ENCODE results near the gene DBH. TPM values are rescaled to one million over a fixed set of nuclear protein-coding genes. Genes with fewer than 3 reads are reported as not detected.

DBH gene
- total RNA-seq, 1 donor from 2014 or later = 1.8 TPM

DNA sequence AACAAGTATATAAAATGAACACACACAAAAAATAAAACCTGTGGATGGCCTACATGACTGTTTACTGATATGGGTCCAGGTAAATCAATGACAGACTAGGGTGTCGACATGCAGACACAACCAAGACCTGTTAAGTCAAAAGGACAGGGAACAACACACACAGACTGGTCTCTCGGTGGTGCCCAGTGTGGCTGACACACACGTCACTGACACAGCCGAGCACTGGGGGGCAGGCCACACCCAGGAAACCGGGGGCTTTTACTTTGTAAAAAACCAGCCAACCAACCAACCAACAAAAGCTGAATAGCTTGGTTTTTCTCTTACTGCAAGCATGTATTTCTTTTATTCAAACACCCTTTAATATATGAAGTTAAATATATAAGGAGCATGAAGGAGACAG is 31.9 kb upstream of the DBH start:
- no peak overlapping the region for H3K27ac Mint-ChIP-seq (ENCODE audit: unreplicated experiment)
- no peak overlapping the region for H3K4me3 Mint-ChIP-seq (ENCODE audit: unreplicated experiment)
- H3K4me1 Mint-ChIP-seq (ENCODE audit: low read depth, unreplicated experiment) = peaks cover 15% of the 10 kb centered on the region
- TF ChIP-seq, protein P1, sequence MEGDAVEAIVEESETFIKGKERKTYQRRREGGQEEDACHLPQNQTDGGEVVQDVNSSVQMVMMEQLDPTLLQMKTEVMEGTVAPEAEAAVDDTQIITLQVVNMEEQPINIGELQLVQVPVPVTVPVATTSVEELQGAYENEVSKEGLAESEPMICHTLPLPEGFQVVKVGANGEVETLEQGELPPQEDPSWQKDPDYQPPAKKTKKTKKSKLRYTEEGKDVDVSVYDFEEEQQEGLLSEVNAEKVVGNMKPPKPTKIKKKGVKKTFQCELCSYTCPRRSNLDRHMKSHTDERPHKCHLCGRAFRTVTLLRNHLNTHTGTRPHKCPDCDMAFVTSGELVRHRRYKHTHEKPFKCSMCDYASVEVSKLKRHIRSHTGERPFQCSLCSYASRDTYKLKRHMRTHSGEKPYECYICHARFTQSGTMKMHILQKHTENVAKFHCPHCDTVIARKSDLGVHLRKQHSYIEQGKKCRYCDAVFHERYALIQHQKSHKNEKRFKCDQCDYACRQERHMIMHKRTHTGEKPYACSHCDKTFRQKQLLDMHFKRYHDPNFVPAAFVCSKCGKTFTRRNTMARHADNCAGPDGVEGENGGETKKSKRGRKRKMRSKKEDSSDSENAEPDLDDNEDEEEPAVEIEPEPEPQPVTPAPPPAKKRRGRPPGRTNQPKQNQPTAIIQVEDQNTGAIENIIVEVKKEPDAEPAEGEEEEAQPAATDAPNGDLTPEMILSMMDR (IDR thresholded peaks at IDR 0.05; ENCODE audit: partially characterized antibody, unreplicated experiment) = no peak
- peaks cover 1% of the 10 kb centered on the region for H3K9me3 Mint-ChIP-seq (ENCODE audit: unreplicated experiment)
- peaks cover 11% of the 10 kb centered on the region for H3K27me3 Mint-ChIP-seq (ENCODE audit: unreplicated experiment)
- H3K36me3 Mint-ChIP-seq (ENCODE audit: unreplicated experiment) = no peaks in the 10 kb centered on the region
- no peak for DNase-seq

DNA sequence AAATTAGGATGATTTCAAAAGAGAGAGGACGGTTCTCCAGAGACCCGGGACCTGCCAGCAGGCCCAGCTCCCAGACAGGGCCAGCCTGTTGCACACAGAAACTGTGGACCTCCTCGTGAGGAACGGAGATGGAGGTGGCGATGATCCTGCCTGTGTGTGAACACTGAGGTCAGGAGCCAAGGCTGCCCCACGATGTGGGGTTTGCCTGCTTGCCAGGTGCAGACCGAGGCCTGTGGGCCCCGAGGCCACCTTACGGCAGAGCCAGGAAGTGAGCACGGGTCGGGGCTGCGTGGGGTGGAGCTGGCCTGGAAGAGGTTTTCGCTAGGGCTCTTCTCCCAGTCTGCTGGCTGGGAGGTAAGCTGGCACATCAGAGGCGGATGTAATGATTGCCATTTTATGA is 31.3 kb upstream of the DBH start:
- TF ChIP-seq, protein P1 (IDR thresholded peaks at IDR 0.05; ENCODE audit: partially characterized antibody, unreplicated experiment) = no peak
- Mint-ChIP-seq H3K4me1 (ENCODE audit: low read depth, unreplicated experiment) (peaks cover 18% of the 10 kb centered on the region), H3K9me3 (ENCODE audit: unreplicated experiment) (peaks cover 1% of the 10 kb centered on the region), H3K27me3 (ENCODE audit: unreplicated experiment) (peaks cover 11% of the 10 kb centered on the region), H3K36me3 (ENCODE audit: unreplicated experiment) (no peaks in the 10 kb centered on the region), H3K4me3 (ENCODE audit: unreplicated experiment) (no peak overlapping the region), H3K27ac (ENCODE audit: unreplicated experiment) (no peak overlapping the region)
- DNase-seq = no peak

DNA sequence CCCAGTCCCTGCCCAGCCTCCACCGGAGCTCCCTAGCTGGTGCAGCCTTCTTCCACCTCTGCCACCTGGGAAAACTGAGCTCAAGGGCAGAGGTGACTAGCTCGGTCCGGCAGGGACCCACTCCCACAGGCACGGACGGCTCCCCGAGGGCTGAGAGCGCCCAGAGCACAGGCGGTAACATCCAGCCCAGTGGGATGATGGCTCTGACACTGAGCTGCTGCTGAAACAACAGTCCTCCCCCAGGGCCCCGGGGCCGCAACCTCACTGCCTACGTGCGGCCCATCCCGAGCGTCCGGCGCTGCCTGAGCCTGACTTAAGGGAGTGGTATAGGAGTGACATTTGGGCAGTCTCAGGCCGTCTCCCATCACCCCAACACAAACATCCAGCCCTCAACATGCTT is 30.7 kb upstream of the DBH start:
- Mint-ChIP-seq H3K27ac (ENCODE audit: unreplicated experiment) (no peak overlapping the region), H3K27me3 (ENCODE audit: unreplicated experiment) (peaks cover 15% of the 10 kb centered on the region), H3K36me3 (ENCODE audit: unreplicated experiment) (no peaks in the 10 kb centered on the region), H3K4me1 (ENCODE audit: low read depth, unreplicated experiment) (peaks cover 20% of the 10 kb centered on the region), H3K9me3 (ENCODE audit: unreplicated experiment) (peaks cover 4% of the 10 kb centered on the region), H3K4me3 (ENCODE audit: unreplicated experiment) (no peak overlapping the region)
- TF ChIP-seq, protein P1 (IDR thresholded peaks at IDR 0.05; ENCODE audit: partially characterized antibody, unreplicated experiment) = no peak
- DNase-seq = no peak

DNA sequence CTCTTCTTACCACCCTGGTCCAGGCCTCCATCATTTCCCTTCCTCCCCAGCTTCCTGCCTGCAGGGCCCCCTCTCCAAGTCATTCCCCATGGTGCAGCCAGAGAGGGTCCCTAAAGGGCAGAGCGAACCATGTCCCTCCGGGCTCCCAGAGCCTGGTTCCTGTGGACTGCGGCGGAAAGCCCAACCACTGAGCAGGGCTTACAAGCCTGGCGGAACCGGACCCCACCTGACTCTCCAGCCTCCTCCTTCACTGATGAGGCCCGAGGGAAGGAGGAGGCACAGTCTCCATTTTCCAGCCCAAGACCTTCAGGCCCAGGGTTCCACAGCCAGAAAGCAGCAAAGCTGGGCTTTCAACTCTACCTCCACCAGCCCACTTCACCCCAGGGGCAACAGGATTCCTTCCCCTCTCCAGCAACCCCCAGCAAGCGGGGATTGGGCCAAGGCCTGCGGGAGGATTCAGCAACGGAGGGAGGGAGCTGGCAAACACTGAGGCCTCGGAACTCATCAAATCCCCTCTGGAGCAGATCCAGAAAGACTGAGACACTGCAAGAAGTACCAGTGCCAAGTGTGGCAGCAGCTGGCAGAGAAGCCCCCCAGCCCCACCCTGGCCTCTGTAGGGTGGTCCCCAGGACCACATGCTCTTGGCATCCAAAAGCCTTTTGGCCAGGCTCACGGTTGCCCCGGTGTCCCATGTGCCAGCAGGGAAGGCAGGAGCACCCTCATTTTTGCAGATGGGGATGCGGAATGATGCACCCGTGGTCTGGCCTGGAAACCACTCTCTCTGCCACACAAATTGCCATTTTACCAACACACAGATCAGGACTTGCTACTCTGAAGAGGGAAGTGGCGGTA is 30.1 kb upstream of the DBH start:
- H3K27ac Mint-ChIP-seq (ENCODE audit: unreplicated experiment) = no peak overlapping the region

DNA sequence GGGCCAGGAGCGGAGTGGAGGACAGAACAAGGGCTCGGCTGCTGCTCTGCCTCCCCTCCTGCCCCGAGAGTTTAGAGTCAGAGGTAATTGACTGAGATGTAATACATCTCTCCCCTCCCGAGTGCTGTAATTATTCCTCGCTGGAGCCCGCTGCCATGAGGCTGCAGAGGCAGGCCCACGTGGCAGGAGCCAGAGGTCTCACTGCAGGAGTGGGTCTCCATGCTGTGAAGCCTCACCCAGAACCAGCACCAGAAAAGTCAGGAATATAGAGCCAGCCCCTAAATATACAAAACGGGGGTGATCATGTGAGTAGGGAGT is 29.5 kb upstream of the DBH start:
- Mint-ChIP-seq H3K27ac (ENCODE audit: unreplicated experiment) (no peak overlapping the region), H3K9me3 (ENCODE audit: unreplicated experiment) (peaks cover 4% of the 10 kb centered on the region), H3K4me3 (ENCODE audit: unreplicated experiment) (no peak overlapping the region), H3K27me3 (ENCODE audit: unreplicated experiment) (peaks cover 16% of the 10 kb centered on the region), H3K4me1 (ENCODE audit: low read depth, unreplicated experiment) (peaks cover 28% of the 10 kb centered on the region), H3K36me3 (ENCODE audit: unreplicated experiment) (no peaks in the 10 kb centered on the region)
- TF ChIP-seq, protein P1 (IDR thresholded peaks at IDR 0.05; ENCODE audit: partially characterized antibody, unreplicated experiment) = no peak
- DNase-seq = no peak

More for the DNA sequence above, 30.1 kb upstream of the DBH start:
- Mint-ChIP-seq H3K36me3 (ENCODE audit: unreplicated experiment) (no peaks in the 10 kb centered on the region), H3K9me3 (ENCODE audit: unreplicated experiment) (peaks cover 3% of the 10 kb centered on the region), H3K27me3 (ENCODE audit: unreplicated experiment) (peaks cover 16% of the 10 kb centered on the region), H3K4me1 (ENCODE audit: low read depth, unreplicated experiment) (peaks cover 26% of the 10 kb centered on the region), H3K4me3 (ENCODE audit: unreplicated experiment) (no peak overlapping the region)
- TF ChIP-seq, protein P1 (IDR thresholded peaks at IDR 0.05; ENCODE audit: partially characterized antibody, unreplicated experiment) = no peak
- DNase-seq = peak; percentile 13

Data from glutamatergic neuron (in vitro differentiated cells).